H1 (cell line): ENCODE data around the gene KDM6B. TPM values are rescaled to one million over a fixed set of nuclear protein-coding genes. Genes with fewer than 3 reads are reported as not detected.

Experiments used
- polyA plus RNA-seq, 7 experiments: library from polyadenylated mRNA; depleted of rRNA in 3 of 7; stranded (reverse) in 5 of 7; unstranded in 2 of 7; fragments of >200 nt in 5 of 7; fragments of 200-250 nt in 2 of 7; gene quantifications; 1 replicate in 5 of 7; 2 replicates in 1 of 7; 4 replicates in 1 of 7; pipeline versions ENCODE4 v1.2.1 to v1.2.3, GENCODE V29; 2011 to 2013; ENCODE audit warnings: missing spikeins in 2 of 7, mixed read lengths in 2 of 7
- total RNA-seq: library from RNA; stranded (reverse); fragmentation: NEBNext Ultra II Directional; extraction: Animal tissue kit (Norgen Biotek cat#: 25700); gene quantifications from 2 replicates; pipeline ENCODE4 v1.2.1, GENCODE V29; 2021
- TF ChIP-seq, protein P1 (sequence below): IDR thresholded peaks from 2 replicates; pipeline ENCODE4 v1.6.1; 2012; ENCODE audit warnings: low read length, inconsistent platforms

KDM6B gene
- total and polyA plus RNA-seq, 2 of the 8 experiments (the other 6 are each of a cell fraction or from before 2014, with no cell fraction given): 0.48 to 3.7 TPM

DNA sequence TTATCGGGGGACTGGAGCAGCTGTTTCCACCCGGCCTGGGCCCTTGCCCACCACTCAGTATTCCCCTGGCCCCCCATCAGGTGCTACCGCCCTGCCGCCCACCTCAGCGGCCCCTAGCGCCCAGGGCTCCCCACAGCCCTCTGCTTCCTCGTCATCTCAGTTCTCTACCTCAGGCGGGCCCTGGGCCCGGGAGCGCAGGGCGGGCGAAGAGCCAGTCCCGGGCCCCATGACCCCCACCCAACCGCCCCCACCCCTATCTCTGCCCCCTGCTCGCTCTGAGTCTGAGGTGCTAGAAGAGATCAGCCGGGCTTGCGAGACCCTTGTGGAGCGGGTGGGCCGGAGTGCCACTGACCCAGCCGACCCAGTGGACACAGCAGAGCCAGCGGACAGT, 14.7 kb downstream of the KDM6B start (continued):
- TF ChIP-seq, protein P1, sequence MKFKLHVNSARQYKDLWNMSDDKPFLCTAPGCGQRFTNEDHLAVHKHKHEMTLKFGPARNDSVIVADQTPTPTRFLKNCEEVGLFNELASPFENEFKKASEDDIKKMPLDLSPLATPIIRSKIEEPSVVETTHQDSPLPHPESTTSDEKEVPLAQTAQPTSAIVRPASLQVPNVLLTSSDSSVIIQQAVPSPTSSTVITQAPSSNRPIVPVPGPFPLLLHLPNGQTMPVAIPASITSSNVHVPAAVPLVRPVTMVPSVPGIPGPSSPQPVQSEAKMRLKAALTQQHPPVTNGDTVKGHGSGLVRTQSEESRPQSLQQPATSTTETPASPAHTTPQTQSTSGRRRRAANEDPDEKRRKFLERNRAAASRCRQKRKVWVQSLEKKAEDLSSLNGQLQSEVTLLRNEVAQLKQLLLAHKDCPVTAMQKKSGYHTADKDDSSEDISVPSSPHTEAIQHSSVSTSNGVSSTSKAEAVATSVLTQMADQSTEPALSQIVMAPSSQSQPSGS: no peak
